DMS153 (cell line): ENCODE results near the gene ZNF839.
"Not testable (repeated sequence)": the region's sequence is repeated elsewhere in the genome, so short reads cannot be mapped to it uniquely, and the experiment has no call there.

Source experiments
- DNase-seq: peaks from one replicate; lab custom pipeline; 2025; lab: John Stamatoyannopoulos, UW

ZNF839 gene

GRCh38 chr14:102342238-102342637 lies 22.7 kb downstream of the ZNF839 start:
- DNase-seq = no peak

GRCh38 chr14:102344084-102344483 lies 24.5 kb downstream of the ZNF839 start:
- DNase-seq = no peak

- no peak for DNase-seq
Measured at GRCh38 chr14:102344485-102344884, 24.9 kb downstream of the ZNF839 start.

GRCh38 chr14:102345232-102345631 lies 25.7 kb downstream of the ZNF839 start:
- no peak for DNase-seq

GRCh38 chr14:102346645-102347044 lies 27.1 kb downstream of the ZNF839 start:
- no peak for DNase-seq

- DNase-seq = no peak
Measured at GRCh38 chr14:102348376-102348775, 28.8 kb downstream of the ZNF839 start.

GRCh38 chr14:102351023-102351422 lies 31.5 kb downstream of the ZNF839 start:
- DNase-seq = no peak

GRCh38 chr14:102351593-102351992 lies 32.0 kb downstream of the ZNF839 start:
- not testable (repeated sequence) for DNase-seq

GRCh38 chr14:102352213-102352612 lies 32.7 kb downstream of the ZNF839 start:
- no peak for DNase-seq

GRCh38 chr14:102353126-102353619 lies 33.6 kb downstream of the ZNF839 start:
- no peak for DNase-seq

- DNase-seq = no peak
Measured at GRCh38 chr14:102356280-102356679, 36.7 kb downstream of the ZNF839 start.

- DNase-seq = no peak
Measured at GRCh38 chr14:102359341-102359740, 39.8 kb downstream of the ZNF839 start.

GRCh38 chr14:102360388-102360787 lies 40.8 kb downstream of the ZNF839 start:
- DNase-seq = no peak

GRCh38 chr14:102362084-102362483 lies 42.5 kb downstream of the ZNF839 start:
- DNase-seq = no peak

- DNase-seq = peak; percentile 64
Measured at GRCh38 chr14:102362545-102363181, 43.1 kb downstream of the ZNF839 start, which contains the start of the genes CINP and TECPR2. Gene CINP, minus strand, starts transcription at chr14:102362890. Its CDS starts 39 bp downstream, at chr14:102362851. Gene TECPR2, plus strand, starts transcription at chr14:102362941. Its CDS starts 13,781 bp downstream, at chr14:102376722.

- DNase-seq = no peak
Measured at GRCh38 chr14:102363182-102363943, 43.8 kb downstream of the ZNF839 start.

GRCh38 chr14:102370305-102370809 lies 50.8 kb downstream of the ZNF839 start:
- DNase-seq = no peak

GRCh38 chr14:102371361-102371760 lies 51.8 kb downstream of the ZNF839 start:
- no peak for DNase-seq

GRCh38 chr14:102373110-102373509 lies 53.6 kb downstream of the ZNF839 start:
- no peak for DNase-seq

- no peak for DNase-seq
Measured at GRCh38 chr14:102374264-102374663, 54.7 kb downstream of the ZNF839 start.

GRCh38 chr14:102375119-102375518 lies 55.6 kb downstream of the ZNF839 start:
- DNase-seq = no peak

- DNase-seq = no peak
Measured at GRCh38 chr14:102377696-102378095, 58.1 kb downstream of the ZNF839 start.

- no peak for DNase-seq
Measured at GRCh38 chr14:102378830-102379229, 59.3 kb downstream of the ZNF839 start.
